Caco-2 (cell line): Measurements from ENCODE around the gene SH2D3A. TPM values are rescaled to one million over a fixed set of nuclear protein-coding genes. Genes with fewer than 3 reads are reported as not detected.
"Not testable (repeated sequence)": the region's sequence is repeated elsewhere in the genome, so short reads cannot be mapped to it uniquely, and the experiment has no call there.

Experiments
- BruUV-seq: library from RNA; stranded (reverse); fragments of 400-500 nt; replicated peaks from 2 replicates; lab custom pipeline; 2021; lab: Mats Ljungman, UMichigan
- CTCF ChIA-PET: fragments of 300-600 bp; sonication (Branson Sonifier 250); formaldehyde crosslinking; loops from one replicate; lab custom pipeline; 2022; ENCODE audit warnings: antibody characterized with exemption; lab: Charles Lee
- POLR2A ChIA-PET: fragments of 300-600 bp; sonication (Branson Sonifier 250); formaldehyde crosslinking; loops from one replicate; lab custom pipeline; 2022; ENCODE audit warnings: antibody characterized with exemption; lab: Charles Lee
- DNase-seq, 2 experiments: peaks; one replicate each; pipeline versions ENCODE4 v3.0.0 to v3.0.0-alpha.2; 2020 to 2022
- H3K27me3 ChIP-seq: replicated peaks from 2 replicates; pipeline ENCODE4 v1.6.0; 2011; ENCODE audit warnings: low read length; ENCODE audit not compliant: control insufficient read depth, insufficient read depth
- H3K36me3 ChIP-seq: 2 replicates; pipeline ENCODE4 v1.5.1; 2011; ENCODE audit warnings: low read length; ENCODE audit not compliant: control insufficient read depth, insufficient read depth
- H3K4me1 ChIP-seq: fragments of 250-450 bp; sonication (Bioruptor Pico); 2 replicates; pipeline ENCODE4 v1.5.1; 2020; ENCODE audit warnings: mild to moderate bottlenecking
- H3K4me3 ChIP-seq: 2 replicates; pipeline ENCODE4 v1.5.1; 2011; ENCODE audit warnings: low read depth, mild to moderate bottlenecking, control low read depth, low read length
- H3K9me3 ChIP-seq: fragments of 250-450 bp; sonication (Bioruptor Pico); 2 replicates; pipeline ENCODE4 v1.5.1; 2020; ENCODE audit warnings: mild to moderate bottlenecking, moderate library complexity
- H3K27ac Mint-ChIP-seq: one replicate; pipeline ENCODE4 v1.8.0; 2022; ENCODE audit warnings: mixed read lengths; ENCODE audit not compliant: unreplicated experiment
- H3K27me3 Mint-ChIP-seq: one replicate; pipeline ENCODE4 v1.8.0; 2022; ENCODE audit warnings: mixed read lengths; ENCODE audit not compliant: insufficient read depth, unreplicated experiment
- H3K36me3 Mint-ChIP-seq: one replicate; pipeline ENCODE4 v1.8.0; 2022; ENCODE audit warnings: mild to moderate bottlenecking, mixed read lengths; ENCODE audit not compliant: insufficient read depth, unreplicated experiment
- H3K4me1 Mint-ChIP-seq: one replicate; pipeline ENCODE4 v1.8.0; 2022; ENCODE audit warnings: low read depth, mixed read lengths; ENCODE audit not compliant: unreplicated experiment
- H3K4me3 Mint-ChIP-seq: one replicate; pipeline ENCODE4 v1.8.0; 2022; ENCODE audit warnings: mild to moderate bottlenecking, moderate library complexity, mixed read lengths; ENCODE audit not compliant: unreplicated experiment
- H3K9me3 Mint-ChIP-seq: one replicate; pipeline ENCODE4 v1.8.0; 2022; ENCODE audit warnings: mixed read lengths; ENCODE audit not compliant: unreplicated experiment
- intact Hi-C: fragments of 100-400 bp; cut with micrococcal nuclease; formaldehyde crosslinking; loops from one replicate; pipeline ENCODE4 v1.10.0; 2022; ENCODE audit not compliant: unreplicated experiment
- total RNA-seq: library from RNA; stranded (reverse); gene quantifications from 2 replicates; pipeline ENCODE4 v1.2.3, GENCODE V29; 2022
- TF ChIP-seq, protein P1 (sequence below), 2 experiments: fragments of 200-600 bp in 1 of 2; IDR thresholded peaks; 1 replicate in 1 of 2; 2 replicates in 1 of 2; pipeline versions ENCODE4 v1.5.1 to v1.8.0; 2011 to 2022; ENCODE audit warnings: antibody characterized with exemption in 1 of 2, control low read depth in 1 of 2, inconsistent platforms in 1 of 2, low read depth in 1 of 2, low read length in 1 of 2, mild to moderate bottlenecking in 1 of 2, moderate library complexity in 1 of 2; ENCODE audit not compliant: insufficient read depth in 1 of 2, severe bottlenecking in 1 of 2, unreplicated experiment in 1 of 2

The SH2D3A gene
- total RNA-seq, 1 experiment from 2014 or later: 20.5 TPM

DNA sequence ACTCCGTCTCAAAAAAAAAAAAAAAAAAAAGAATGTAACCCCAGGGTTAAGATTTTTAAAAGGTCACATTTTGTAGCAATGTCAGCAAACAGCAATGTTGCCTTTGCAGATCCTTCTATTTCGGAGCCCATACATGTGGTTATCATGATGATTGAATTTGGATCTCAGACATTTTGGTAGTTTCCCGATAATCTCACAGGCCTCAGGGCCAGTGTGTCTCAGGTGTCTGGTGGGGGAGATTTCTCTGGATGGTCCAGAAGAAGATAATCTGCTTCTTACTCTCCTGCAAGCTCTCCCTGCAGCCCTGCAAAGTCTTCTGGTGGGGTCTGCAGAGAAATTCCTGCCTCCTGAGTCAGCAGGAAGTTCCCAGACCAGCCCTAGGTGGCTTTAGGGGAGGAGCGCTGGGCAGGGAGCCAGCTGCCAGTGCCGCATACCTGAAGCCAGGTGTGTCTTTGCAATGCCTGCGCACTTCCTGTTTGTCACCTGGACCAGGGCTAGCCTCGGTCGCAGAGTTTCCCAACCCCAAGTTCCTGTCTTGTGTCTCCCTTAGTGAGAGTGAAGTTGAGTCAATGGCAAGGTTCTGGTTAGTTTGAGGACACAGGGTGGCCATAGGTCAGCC is 1.4 kb downstream of the SH2D3A start:
- intact Hi-C loops: loop anchor here (1.0 to 2.0 kb wide), 3 partner anchors 13 to 249 kb away; no protein-coding TSS in a partner anchor
- peaks cover 13% of the 10 kb centered on the region for H3K4me1 ChIP-seq
- Mint-ChIP-seq H3K27me3 (no peaks in the 10 kb centered on the region), H3K4me3 (peak overlapping the region; percentile 80), H3K27ac (peak overlapping the region; percentile 94), H3K9me3 (no peaks in the 10 kb centered on the region), H3K36me3 (peaks cover 43% of the 10 kb centered on the region), H3K4me1 (peaks cover 10% of the 10 kb centered on the region)
- peaks cover 2% of the 10 kb centered on the region; the same call in 1 of the 2 replicates for H3K36me3 ChIP-seq
- ChIA-PET CTCF (interaction anchor here (0.5 to 1.6 kb wide), 4 partner anchors 13 to 78 kb away, joined by 3 to 7 read pairs (median 4); no protein-coding TSS in a partner anchor), POLR2A (interaction anchor here (0.9 to 1.9 kb wide), 2 partner anchors 13 to 28 kb away, joined by 3 to 13 read pairs; partner anchors contain the start of gene GPR108)
- peak overlapping the region; percentile 80 for H3K4me3 ChIP-seq
- BruUV-seq: no TSS peak
- TF ChIP-seq, protein P1, sequence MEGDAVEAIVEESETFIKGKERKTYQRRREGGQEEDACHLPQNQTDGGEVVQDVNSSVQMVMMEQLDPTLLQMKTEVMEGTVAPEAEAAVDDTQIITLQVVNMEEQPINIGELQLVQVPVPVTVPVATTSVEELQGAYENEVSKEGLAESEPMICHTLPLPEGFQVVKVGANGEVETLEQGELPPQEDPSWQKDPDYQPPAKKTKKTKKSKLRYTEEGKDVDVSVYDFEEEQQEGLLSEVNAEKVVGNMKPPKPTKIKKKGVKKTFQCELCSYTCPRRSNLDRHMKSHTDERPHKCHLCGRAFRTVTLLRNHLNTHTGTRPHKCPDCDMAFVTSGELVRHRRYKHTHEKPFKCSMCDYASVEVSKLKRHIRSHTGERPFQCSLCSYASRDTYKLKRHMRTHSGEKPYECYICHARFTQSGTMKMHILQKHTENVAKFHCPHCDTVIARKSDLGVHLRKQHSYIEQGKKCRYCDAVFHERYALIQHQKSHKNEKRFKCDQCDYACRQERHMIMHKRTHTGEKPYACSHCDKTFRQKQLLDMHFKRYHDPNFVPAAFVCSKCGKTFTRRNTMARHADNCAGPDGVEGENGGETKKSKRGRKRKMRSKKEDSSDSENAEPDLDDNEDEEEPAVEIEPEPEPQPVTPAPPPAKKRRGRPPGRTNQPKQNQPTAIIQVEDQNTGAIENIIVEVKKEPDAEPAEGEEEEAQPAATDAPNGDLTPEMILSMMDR (IDR thresholded peaks at IDR 0.05; ENCODE audit: insufficient read depth in 1 of 2, low read depth in 1 of 2, low read length in 1 of 2, severe bottlenecking in 1 of 2, unreplicated experiment in 1 of 2): no peak
- no peaks in the 10 kb centered on the region for H3K9me3 ChIP-seq
- H3K27me3 ChIP-seq: no peaks in the 10 kb centered on the region
- DNase-seq: peak; percentile 91 to 96

DNA sequence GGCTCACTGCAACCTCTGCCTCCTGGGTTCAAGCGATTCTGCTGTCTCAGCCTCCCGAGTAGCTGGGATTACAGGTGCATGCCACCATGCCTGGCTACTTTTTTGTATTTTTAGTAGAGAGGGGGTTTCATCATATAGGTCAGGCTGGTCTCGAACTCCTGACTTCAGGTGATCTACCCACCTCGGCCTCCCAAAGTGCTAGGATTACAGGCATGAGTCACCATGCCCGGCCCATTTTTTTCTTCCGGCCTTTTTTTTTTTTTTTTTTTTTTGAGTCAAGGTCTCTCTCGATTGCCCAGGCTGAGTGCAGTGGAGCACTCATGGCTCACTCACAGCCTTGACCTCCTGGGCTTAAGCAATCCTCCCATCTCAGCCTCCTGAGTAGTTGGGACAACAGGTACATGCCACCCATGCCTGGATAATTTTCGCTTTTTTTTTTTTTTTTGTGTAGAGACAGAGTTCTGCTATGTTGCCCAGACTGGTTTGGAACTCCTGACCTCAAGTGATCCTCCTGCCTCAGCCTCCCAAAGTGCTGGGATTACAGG is 4.9 kb downstream of the SH2D3A start:
- H3K36me3 ChIP-seq, POLR2A ChIA-PET, H3K9me3 Mint-ChIP-seq, BruUV-seq, intact Hi-C loops, DNase-seq, H3K27me3 Mint-ChIP-seq, H3K27me3 ChIP-seq, H3K4me3 Mint-ChIP-seq, CTCF ChIA-PET, H3K4me3 ChIP-seq, H3K9me3 ChIP-seq, H3K4me1 ChIP-seq, H3K27ac Mint-ChIP-seq: not testable (repeated sequence)
- H3K36me3 Mint-ChIP-seq: peaks cover 66% of the 10 kb centered on the region
- H3K4me1 Mint-ChIP-seq: peaks cover 10% of the 10 kb centered on the region

DNA sequence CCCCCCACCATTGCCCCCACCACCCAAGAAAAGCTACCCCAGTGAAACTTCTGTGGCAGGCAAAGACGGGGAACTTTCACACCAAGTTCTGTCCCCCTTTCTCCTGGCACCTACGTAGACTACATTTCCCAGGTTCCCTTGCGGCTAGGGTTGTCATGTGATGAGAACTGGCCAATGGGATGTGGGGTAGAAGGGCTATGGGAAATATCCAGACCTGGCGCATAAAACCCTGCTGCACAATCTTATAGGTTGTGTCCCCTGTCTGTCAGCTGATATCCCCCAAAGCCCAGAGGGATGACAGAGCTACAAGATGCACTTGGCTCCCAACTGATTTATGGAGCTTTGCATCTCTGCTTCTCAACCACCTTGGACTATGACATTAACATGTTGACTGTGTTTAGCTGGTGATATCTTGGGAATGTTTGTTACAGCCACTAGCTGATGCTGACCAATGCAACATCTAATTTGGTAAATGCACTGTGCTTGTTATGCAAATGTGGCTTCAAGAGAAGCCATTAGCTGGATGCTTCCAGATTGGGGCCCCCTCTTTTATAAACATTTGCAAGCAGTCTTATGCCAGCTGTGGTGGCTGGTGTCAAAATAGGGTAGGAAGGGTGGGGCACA is 6.1 kb downstream of the SH2D3A start:
- no peaks in the 10 kb centered on the region for H3K27me3 Mint-ChIP-seq
- H3K9me3 Mint-ChIP-seq: no peaks in the 10 kb centered on the region
- no peak overlapping the region for H3K27ac Mint-ChIP-seq
- peaks cover 60% of the 10 kb centered on the region for H3K36me3 Mint-ChIP-seq
- no TSS peak for BruUV-seq
- Histone ChIP-seq H3K4me3 (no peak overlapping the region), H3K36me3 (peaks cover 2% of the 10 kb centered on the region; the same call in 1 of the 2 replicates), H3K9me3 (no peaks in the 10 kb centered on the region), H3K4me1 (peaks cover 10% of the 10 kb centered on the region), H3K27me3 (no peaks in the 10 kb centered on the region)
- H3K4me1 Mint-ChIP-seq: peaks cover 3% of the 10 kb centered on the region
- peak; percentile 53 to 58 for DNase-seq
- POLR2A ChIA-PET: interaction anchor here (1.0 kb wide), 1 partner anchor 9 kb away, joined by 4 read pairs; no protein-coding TSS in a partner anchor
- CTCF ChIA-PET: no interaction called here
- no peak overlapping the region for H3K4me3 Mint-ChIP-seq
- TF ChIP-seq, protein P1 (IDR thresholded peaks at IDR 0.05; ENCODE audit: insufficient read depth in 1 of 2, low read depth in 1 of 2, low read length in 1 of 2, severe bottlenecking in 1 of 2, unreplicated experiment in 1 of 2): no peak
- intact Hi-C loops: no loop called here
